HEK293 (cell line): ENCODE data around the gene PERCC1.
A peak's percentile ranks its signal among the peaks of the same experiment; 100 is the strongest.

Source experiments
- CTCF ChIA-PET: fragments of 350-600 bp; formaldehyde crosslinking; extraction: SDS; loops from one replicate; lab custom pipeline; 2021; ENCODE audit warnings: antibody characterized with exemption; lab: Yijun Ruan, JAX
- POLR2A ChIA-PET: fragments of 300-600 bp; formaldehyde crosslinking; extraction: SDS; loops from one replicate; lab custom pipeline; 2020; ENCODE audit warnings: antibody characterized with exemption, inconsistent platforms; lab: Yijun Ruan, JAX
- H3K27ac ChIP-seq: fragments of 200-500 bp; sonication (Bioruptor generic); 2 replicates; pipeline ENCODE4 v1.5.1; 2014; ENCODE audit warnings: low read depth, low read length, control low read depth, inconsistent platforms; ENCODE audit errors: extremely low read depth
- H3K36me3 ChIP-seq, 2 experiments: fragments of 200-500 bp in 1 of 2; sonication (Bioruptor generic) in 1 of 2; 1 replicate in 1 of 2; 2 replicates in 1 of 2; pipeline ENCODE4 v1.5.1; 2014 to 2017; ENCODE audit warnings: inconsistent platforms in 2 of 2, low read length in 2 of 2; ENCODE audit not compliant: control insufficient read depth in 2 of 2, insufficient read depth in 1 of 2
- H3K4me1 ChIP-seq: fragments of 200-500 bp; sonication (Bioruptor generic); 2 replicates; pipeline ENCODE4 v1.5.1; 2014; ENCODE audit warnings: mild to moderate bottlenecking, low read length, inconsistent platforms; ENCODE audit not compliant: control insufficient read depth, insufficient read depth
- H3K4me3 ChIP-seq: 2 replicates; pipeline ENCODE4 v1.5.1; 2011; ENCODE audit warnings: low read depth, mild to moderate bottlenecking, control low read depth, low read length, moderate library complexity
- H3K9me3 ChIP-seq: fragments of 200-500 bp; sonication (Bioruptor generic); 2 replicates; pipeline ENCODE4 v1.5.1; 2014; ENCODE audit warnings: low read depth, low read length, inconsistent platforms; ENCODE audit not compliant: control insufficient read depth, insufficient read depth
- BCL11B ChIP-seq: fragments of 450-650 bp; formaldehyde crosslinking; IDR thresholded peaks from 2 replicates; pipeline ENCODE4 v1.5.1; 2016; ENCODE audit warnings: low read depth, missing biosample characterization, missing genetic modification characterization
- EGR2 ChIP-seq: fragments of 450-650 bp; formaldehyde crosslinking; IDR thresholded peaks from 2 replicates; pipeline ENCODE4 v1.5.1; 2016; ENCODE audit warnings: low read depth, missing biosample characterization, missing genetic modification characterization
- KLF1 ChIP-seq: fragments of 450-650 bp; formaldehyde crosslinking; IDR thresholded peaks from 2 replicates; pipeline ENCODE4 v1.5.1; 2016; ENCODE audit warnings: missing biosample characterization, missing genetic modification characterization
- PATZ1 ChIP-seq: fragments of 450-650 bp; formaldehyde crosslinking; IDR thresholded peaks from 2 replicates; pipeline ENCODE4 v1.5.1; 2016; ENCODE audit warnings: missing biosample characterization, missing genetic modification characterization
- TSHZ1 ChIP-seq: fragments of 450-650 bp; formaldehyde crosslinking; IDR thresholded peaks from 2 replicates; pipeline ENCODE4 v1.5.1; 2016; ENCODE audit warnings: missing biosample characterization, missing genetic modification characterization, borderline replicate concordance
- ZNF169 ChIP-seq: fragments of 450-650 bp; formaldehyde crosslinking; IDR thresholded peaks from 2 replicates; pipeline ENCODE4 v1.5.1; 2016; ENCODE audit warnings: missing biosample characterization, missing genetic modification characterization
- ZNF214 ChIP-seq: fragments of 450-650 bp; formaldehyde crosslinking; IDR thresholded peaks from 2 replicates; pipeline ENCODE4 v1.5.1; 2017; ENCODE audit warnings: missing biosample characterization, mild to moderate bottlenecking, missing genetic modification characterization, borderline replicate concordance
- ZNF394 ChIP-seq: fragments of 450-650 bp; formaldehyde crosslinking; IDR thresholded peaks from 2 replicates; pipeline ENCODE4 v1.5.1; 2016; ENCODE audit warnings: missing biosample characterization, missing genetic modification characterization, mild to moderate bottlenecking, moderate library complexity, borderline replicate concordance
- ZNF610 ChIP-seq: fragments of 450-650 bp; formaldehyde crosslinking; IDR thresholded peaks from 2 replicates; pipeline ENCODE4 v1.5.1; 2016; ENCODE audit warnings: missing biosample characterization, missing genetic modification characterization, borderline replicate concordance
- TF ChIP-seq, protein P1 (sequence below): fragments of 450-650 bp; IDR thresholded peaks from 2 replicates; pipeline ENCODE4 v1.5.1; 2018; ENCODE audit warnings: missing biosample characterization, missing genetic modification characterization
- TF ChIP-seq, protein P2 (sequence below): fragments of 450-650 bp; IDR thresholded peaks from 2 replicates; pipeline ENCODE4 v1.5.1; 2018; ENCODE audit warnings: missing biosample characterization, mild to moderate bottlenecking, missing genetic modification characterization

The PERCC1 gene

GRCh38 chr16:1431497-1432270 lies 806 bp downstream of the PERCC1 start:
- Histone ChIP-seq H3K36me3 (no peaks in the 10 kb centered on the region), H3K9me3 (no peaks in the 10 kb centered on the region), H3K4me1 (no peaks in the 10 kb centered on the region; the same call in 1 of the 2 replicates), H3K4me3 (no peak overlapping the region), H3K27ac (no peak overlapping the region)
- CTCF ChIA-PET = interaction anchor here (0.7 kb wide), 1 partner anchor 157 kb away, joined by 3 read pairs; no protein-coding TSS in a partner anchor
- POLR2A ChIA-PET = interaction anchor here (1.4 kb wide), 1 partner anchor 11 kb away, joined by 4 read pairs; the partner anchor contains the start of gene UQCC4
- TF ChIP-seq KLF1 (tag by site-specific recombination) (no peak), ZNF169 (tag by site-specific recombination) (no peak), TSHZ1 (tag by site-specific recombination) (no peak)
- TF ChIP-seq, protein P1, sequence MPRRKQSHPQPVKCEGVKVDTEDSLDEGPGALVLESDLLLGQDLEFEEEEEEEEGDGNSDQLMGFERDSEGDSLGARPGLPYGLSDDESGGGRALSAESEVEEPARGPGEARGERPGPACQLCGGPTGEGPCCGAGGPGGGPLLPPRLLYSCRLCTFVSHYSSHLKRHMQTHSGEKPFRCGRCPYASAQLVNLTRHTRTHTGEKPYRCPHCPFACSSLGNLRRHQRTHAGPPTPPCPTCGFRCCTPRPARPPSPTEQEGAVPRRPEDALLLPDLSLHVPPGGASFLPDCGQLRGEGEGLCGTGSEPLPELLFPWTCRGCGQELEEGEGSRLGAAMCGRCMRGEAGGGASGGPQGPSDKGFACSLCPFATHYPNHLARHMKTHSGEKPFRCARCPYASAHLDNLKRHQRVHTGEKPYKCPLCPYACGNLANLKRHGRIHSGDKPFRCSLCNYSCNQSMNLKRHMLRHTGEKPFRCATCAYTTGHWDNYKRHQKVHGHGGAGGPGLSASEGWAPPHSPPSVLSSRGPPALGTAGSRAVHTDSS = no peak

DNA sequence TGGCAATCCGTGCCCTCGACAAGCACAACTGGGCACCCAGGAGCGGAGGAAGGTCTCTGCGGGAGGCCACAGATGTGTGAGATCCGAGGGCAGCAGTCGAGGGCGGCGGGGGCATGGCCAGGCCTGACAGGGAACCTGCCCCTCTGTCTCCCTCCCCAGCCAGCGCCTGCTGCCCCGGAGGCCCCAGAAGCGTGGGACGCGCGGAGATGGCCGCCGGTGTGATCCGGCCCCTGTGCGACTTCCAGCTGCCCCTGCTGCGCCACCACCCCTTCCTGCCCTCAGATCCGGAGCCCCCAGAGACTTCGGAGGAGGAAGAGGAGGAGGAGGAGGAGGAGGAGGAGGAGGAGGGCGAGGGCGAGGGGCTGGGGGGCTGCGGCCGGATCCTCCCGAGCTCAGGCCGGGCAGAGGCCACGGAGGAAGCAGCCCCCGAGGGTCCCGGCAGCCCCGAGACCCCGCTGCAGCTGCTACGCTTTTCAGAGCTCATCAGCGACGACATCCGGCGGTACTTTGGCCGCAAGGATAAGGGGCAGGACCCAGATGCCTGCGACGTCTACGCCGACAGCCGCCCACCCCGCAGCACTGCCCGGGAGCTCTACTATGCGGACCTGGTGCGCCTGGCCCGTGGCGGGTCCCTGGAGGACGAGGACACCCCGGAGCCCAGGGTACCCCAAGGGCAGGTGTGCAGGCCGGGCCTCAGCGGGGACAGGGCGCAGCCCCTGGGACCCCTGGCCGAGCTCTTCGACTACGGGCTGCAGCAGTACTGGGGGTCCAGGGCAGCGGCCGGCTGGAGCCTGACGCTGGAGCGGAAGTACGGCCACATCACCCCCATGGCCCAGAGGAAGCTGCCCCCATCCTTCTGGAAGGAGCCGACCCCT lies 1.7 kb downstream of the PERCC1 start:
- Histone ChIP-seq H3K27ac (no peak overlapping the region), H3K4me1 (no peaks in the 10 kb centered on the region; the same call in 1 of the 2 replicates), H3K9me3 (no peaks in the 10 kb centered on the region), H3K4me3 (no peak overlapping the region), H3K36me3 (no peaks in the 10 kb centered on the region)
- TF ChIP-seq ZNF394 (tag by site-specific recombination) = no peak
- TF ChIP-seq, protein P2, sequence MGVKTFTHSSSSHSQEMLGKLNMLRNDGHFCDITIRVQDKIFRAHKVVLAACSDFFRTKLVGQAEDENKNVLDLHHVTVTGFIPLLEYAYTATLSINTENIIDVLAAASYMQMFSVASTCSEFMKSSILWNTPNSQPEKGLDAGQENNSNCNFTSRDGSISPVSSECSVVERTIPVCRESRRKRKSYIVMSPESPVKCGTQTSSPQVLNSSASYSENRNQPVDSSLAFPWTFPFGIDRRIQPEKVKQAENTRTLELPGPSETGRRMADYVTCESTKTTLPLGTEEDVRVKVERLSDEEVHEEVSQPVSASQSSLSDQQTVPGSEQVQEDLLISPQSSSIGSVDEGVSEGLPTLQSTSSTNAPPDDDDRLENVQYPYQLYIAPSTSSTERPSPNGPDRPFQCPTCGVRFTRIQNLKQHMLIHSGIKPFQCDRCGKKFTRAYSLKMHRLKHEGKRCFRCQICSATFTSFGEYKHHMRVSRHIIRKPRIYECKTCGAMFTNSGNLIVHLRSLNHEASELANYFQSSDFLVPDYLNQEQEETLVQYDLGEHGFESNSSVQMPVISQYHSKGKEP (tag by site-specific recombination) = no peak
- TF ChIP-seq ZNF214 (tag by site-specific recombination) = no peak
- 0 out of 2 replicates have a peak, but pooled peaks have one; percentile 24 for TF ChIP-seq EGR2
- no peak for TF ChIP-seq PATZ1
- TF ChIP-seq, protein P1 = 0 out of 2 replicates have a peak, but pooled peaks have one; percentile 38
- no peak for TF ChIP-seq ZNF610
- TF ChIP-seq BCL11B (tag by site-specific recombination) = no peak
- ChIA-PET CTCF (interaction anchor here (1.1 kb wide), 1 partner anchor 11 kb away, joined by 3 read pairs; no protein-coding TSS in a partner anchor), POLR2A (interaction anchor here (0.5 to 1.1 kb wide), 2 partner anchors 12 to 53 kb away, joined by 3 to 4 read pairs; partner anchors contain the start of gene UQCC4)
